ENCODE data around the gene PNMA8A. TPM values are rescaled to one million over a fixed set of nuclear protein-coding genes. Genes with fewer than 3 reads are reported as not detected.

Gene PNMA8A
- polyA plus RNA-seq, 1 donor from 2014 or later: 234 TPM

- Histone ChIP-seq H3K9ac (ENCODE audit: low read length) (no peak overlapping the region), H3K27ac (ENCODE audit: low read length) (no peak overlapping the region), H3K4me2 (ENCODE audit: low read length) (no peak overlapping the region), H3K36me3 (ENCODE audit: insufficient read depth, low read length) (no peaks in the 10 kb centered on the region), H3K9me2 (ENCODE audit: insufficient read depth, low read length) (no peaks in the 10 kb centered on the region), H3K79me2 (replicated peaks; ENCODE audit: insufficient read depth, low read length) (no peaks in the 10 kb centered on the region), H4K20me1 (ENCODE audit: insufficient read depth) (no peaks in the 10 kb centered on the region), H3K9me3 (ENCODE audit: low read length) (no peaks in the 10 kb centered on the region), H3K4me3 (ENCODE audit: low read length) (no peak overlapping the region), H2AFZ (ENCODE audit: low read depth, low read length) (no peak overlapping the region), H3F3A (ENCODE audit: insufficient read depth, low read length, poor library complexity, severe bottlenecking) (no peaks in the 10 kb centered on the region), H3K27me3 (ENCODE audit: insufficient read depth, low read depth, low read length) (no peaks in the 10 kb centered on the region)
- TF ChIP-seq SMC3 (conservative IDR thresholded peaks at IDR 0.05; ENCODE audit: poor library complexity) (no peak), REST (IDR thresholded peaks at IDR 0.05; ENCODE audit: borderline replicate concordance) (no peak), TAF1 (IDR thresholded peaks at IDR 0.05; ENCODE audit: low read depth) (no peak), RAD21 (conservative IDR thresholded peaks at IDR 0.05) (no peak), EZH2 (IDR thresholded peaks at IDR 0.05; ENCODE audit: borderline replicate concordance, insufficient read depth, low read length, poor library complexity, severe bottlenecking) (no peak), CTCF (IDR thresholded peaks at IDR 0.05; ENCODE audit: poor library complexity, severe bottlenecking) (no peak), MXI1 (conservative IDR thresholded peaks at IDR 0.05; ENCODE audit: poor library complexity, severe bottlenecking) (no peak), EP300 (conservative IDR thresholded peaks at IDR 0.05; ENCODE audit: poor library complexity, severe bottlenecking) (no peak), POLR2AphosphoS5 (IDR thresholded peaks at IDR 0.05) (no peak)
These were observed 11.3 kb downstream of the PNMA8A start for GRCh38 chr19:46460055-46460454.

GRCh38 chr19:46456930-46457329 lies 14.4 kb downstream of the PNMA8A start:
- Histone ChIP-seq H3K9me2 (ENCODE audit: insufficient read depth, low read length) (no peaks in the 10 kb centered on the region), H4K20me1 (ENCODE audit: insufficient read depth) (no peaks in the 10 kb centered on the region), H3K36me3 (ENCODE audit: insufficient read depth, low read length) (no peaks in the 10 kb centered on the region), H3K9ac (ENCODE audit: low read length) (no peak overlapping the region), H3K4me2 (ENCODE audit: low read length) (no peak overlapping the region), H3F3A (ENCODE audit: insufficient read depth, low read length, poor library complexity, severe bottlenecking) (no peaks in the 10 kb centered on the region), H2AFZ (ENCODE audit: low read depth, low read length) (no peak overlapping the region), H3K9me3 (ENCODE audit: low read length) (no peaks in the 10 kb centered on the region), H3K27ac (ENCODE audit: low read length) (no peak overlapping the region), H3K4me3 (ENCODE audit: low read length) (no peak overlapping the region), H3K27me3 (ENCODE audit: insufficient read depth, low read depth, low read length) (no peaks in the 10 kb centered on the region), H3K79me2 (replicated peaks; ENCODE audit: insufficient read depth, low read length) (no peaks in the 10 kb centered on the region)
- TF ChIP-seq TAF1 (IDR thresholded peaks at IDR 0.05; ENCODE audit: low read depth) (no peak), MXI1 (conservative IDR thresholded peaks at IDR 0.05; ENCODE audit: poor library complexity, severe bottlenecking) (no peak), POLR2AphosphoS5 (IDR thresholded peaks at IDR 0.05) (no peak), CTCF (IDR thresholded peaks at IDR 0.05; ENCODE audit: poor library complexity, severe bottlenecking) (no peak), SMC3 (conservative IDR thresholded peaks at IDR 0.05; ENCODE audit: poor library complexity) (no peak), EP300 (conservative IDR thresholded peaks at IDR 0.05; ENCODE audit: poor library complexity, severe bottlenecking) (no peak), REST (IDR thresholded peaks at IDR 0.05; ENCODE audit: borderline replicate concordance) (no peak), EZH2 (IDR thresholded peaks at IDR 0.05; ENCODE audit: borderline replicate concordance, insufficient read depth, low read length, poor library complexity, severe bottlenecking) (no peak), RAD21 (conservative IDR thresholded peaks at IDR 0.05) (no peak)

Measured in neural cell (in vitro differentiated cells).